IPS-11a (cell line): ENCODE data around the gene CFAP251.
"Not testable (repeated sequence)": the region's sequence is repeated elsewhere in the genome, so short reads cannot be mapped to it uniquely, and the experiment has no call there.

Experiments used
- H3K4me3 ChIP-seq: one replicate; pipeline ENCODE4 v1.5.1; 2013; ENCODE audit warnings: low read depth, low read length, control low read depth

Gene CFAP251

GRCh38 chr12:122023339-122024131, 105.1 kb downstream of the CFAP251 start:
- peak overlapping the region; percentile 65 for H3K4me3 ChIP-seq

- H3K4me3 ChIP-seq, result no peak overlapping the region
These were observed 105.9 kb downstream of the CFAP251 start for GRCh38 chr12:122024132-122024785.

DNA sequence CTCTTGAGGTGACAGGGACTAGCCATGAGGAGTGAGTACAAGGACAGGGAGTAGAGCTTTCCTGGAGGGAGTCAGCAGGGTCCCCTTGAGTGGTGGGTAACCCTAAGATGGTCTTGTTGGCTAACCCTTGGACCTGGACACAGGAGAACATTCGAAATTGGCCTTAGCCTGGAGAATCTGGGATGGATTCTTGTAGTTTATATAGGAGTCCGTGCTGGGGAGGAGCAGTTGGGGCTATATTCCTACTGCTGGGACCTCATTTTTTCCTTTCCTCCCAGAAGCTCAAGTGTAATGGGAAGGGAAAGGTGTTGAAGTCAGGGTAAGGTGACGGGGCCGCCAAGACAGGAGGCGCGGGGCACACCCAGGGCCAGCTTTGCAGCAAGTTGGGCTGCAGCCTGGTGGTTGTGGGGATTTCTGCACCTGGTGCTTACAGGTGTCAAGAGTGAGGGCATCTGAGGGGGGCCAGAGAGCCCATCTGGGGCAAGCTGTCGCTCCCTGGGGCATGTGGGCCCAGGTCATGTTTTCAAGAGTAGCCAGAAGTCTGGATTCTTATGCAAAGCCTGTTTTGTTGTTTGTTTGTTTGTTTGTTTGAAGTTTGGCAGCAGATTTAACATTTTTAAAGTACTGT, 108.4 kb downstream of the CFAP251 start:
- H3K4me3 ChIP-seq, result no peak overlapping the region

GRCh38 chr12:122028165-122028904, 109.9 kb downstream of the CFAP251 start:
- H3K4me3 ChIP-seq, result no peak overlapping the region

- H3K4me3 ChIP-seq, result no peak overlapping the region
These were observed 110.6 kb downstream of the CFAP251 start for GRCh38 chr12:122028905-122029560.

- no peak overlapping the region for H3K4me3 ChIP-seq
These were observed 111.4 kb downstream of the CFAP251 start for GRCh38 chr12:122029620-122030423.

- no peak overlapping the region for H3K4me3 ChIP-seq
These were observed 112.1 kb downstream of the CFAP251 start for GRCh38 chr12:122030424-122031035.

- no peak overlapping the region for H3K4me3 ChIP-seq
These were observed 113.2 kb downstream of the CFAP251 start for GRCh38 chr12:122031342-122032216.

DNA sequence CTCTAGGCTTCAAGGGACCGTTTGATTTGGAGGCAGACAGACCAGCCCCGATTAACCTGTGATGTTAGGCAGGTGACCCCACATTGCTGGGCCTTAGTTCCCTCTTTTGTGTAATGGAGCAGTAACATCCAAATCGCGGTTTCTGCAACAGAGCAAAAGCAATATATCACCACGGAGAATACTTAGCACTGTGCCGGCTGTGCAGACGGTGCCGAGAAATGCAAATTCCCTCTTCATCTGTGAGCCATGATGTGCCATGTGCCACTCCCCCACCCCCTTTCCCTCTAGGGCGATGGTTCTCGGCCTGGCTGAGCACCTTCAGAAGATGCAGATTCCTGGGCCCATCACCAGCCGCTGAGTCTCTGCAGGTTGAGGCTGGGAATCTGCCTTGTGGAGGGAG, 114.2 kb downstream of the CFAP251 start:
- no peak overlapping the region for H3K4me3 ChIP-seq

- no peak overlapping the region for H3K4me3 ChIP-seq
These were observed 116.9 kb downstream of the CFAP251 start for GRCh38 chr12:122035292-122035691.

- no peak overlapping the region for H3K4me3 ChIP-seq
These were observed 117.8 kb downstream of the CFAP251 start for GRCh38 chr12:122036153-122036552.

- no peak overlapping the region for H3K4me3 ChIP-seq
These were observed 122.4 kb downstream of the CFAP251 start for GRCh38 chr12:122040579-122041386.

GRCh38 chr12:122041458-122041857, 123.1 kb downstream of the CFAP251 start:
- H3K4me3 ChIP-seq, result not testable (repeated sequence)

DNA sequence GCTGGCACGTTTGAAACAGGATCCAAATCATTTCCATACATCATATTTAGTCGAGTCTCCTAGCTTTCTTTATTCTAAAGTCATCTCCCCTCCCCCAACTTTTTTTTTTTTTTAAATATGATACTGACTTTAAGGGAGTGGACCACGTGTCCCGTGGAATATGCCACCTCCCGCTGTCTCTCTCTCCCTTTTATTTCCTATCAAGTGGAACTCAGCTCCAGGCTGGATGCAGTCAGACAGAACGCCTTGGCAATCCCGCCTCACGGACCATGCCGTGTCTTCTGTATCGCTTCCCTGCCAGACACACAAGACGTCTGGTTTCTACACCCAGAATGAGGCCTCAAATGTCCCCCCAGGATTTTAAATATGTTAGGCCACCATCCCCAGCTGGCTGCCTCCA, 124.5 kb downstream of the CFAP251 start:
- no peak overlapping the region for H3K4me3 ChIP-seq

- H3K4me3 ChIP-seq, result no peak overlapping the region
These were observed 125.1 kb downstream of the CFAP251 start for GRCh38 chr12:122043476-122043875.

GRCh38 chr12:122045262-122045661, 126.9 kb downstream of the CFAP251 start:
- no peak overlapping the region for H3K4me3 ChIP-seq

- H3K4me3 ChIP-seq, result no peak overlapping the region
These were observed 127.8 kb downstream of the CFAP251 start for GRCh38 chr12:122046145-122046544.

DNA sequence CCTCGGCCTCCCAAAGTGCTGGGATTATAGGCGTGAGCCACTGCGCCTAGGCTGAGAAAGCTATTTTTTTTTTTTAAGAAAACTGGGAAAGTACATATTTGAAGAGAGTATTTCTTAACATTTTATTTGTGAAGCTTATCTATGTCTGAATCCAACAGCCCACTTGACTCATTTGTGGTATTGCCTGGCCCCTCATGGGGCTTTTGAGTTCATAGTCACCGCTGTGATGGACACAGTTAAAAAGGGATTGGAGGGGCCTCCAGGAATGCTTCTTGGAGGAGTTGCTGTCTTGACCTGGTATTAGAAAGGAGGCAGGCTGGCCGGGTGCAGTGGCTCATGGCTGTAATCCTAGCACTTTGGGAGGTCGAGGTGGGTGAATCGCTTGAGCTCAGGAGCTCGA, 129.8 kb downstream of the CFAP251 start:
- no peak overlapping the region for H3K4me3 ChIP-seq
